B cell (primary cell): ENCODE measurements around the gene ETFB.

Source experiments
- EZH2 ChIP-seq: IDR thresholded peaks from 2 replicates; pipeline ENCODE4 v1.6.1; 2012; ENCODE audit warnings: borderline replicate concordance, low read depth, mild to moderate bottlenecking, moderate library complexity, low read length; ENCODE audit not compliant: insufficient read depth, poor library complexity, severe bottlenecking
- TF ChIP-seq, protein P1 (sequence below): fragments of 200-600 bp; IDR thresholded peaks from one replicate; pipeline ENCODE4 v1.8.0; 2022; ENCODE audit warnings: antibody characterized with exemption, mild to moderate bottlenecking

DNA sequence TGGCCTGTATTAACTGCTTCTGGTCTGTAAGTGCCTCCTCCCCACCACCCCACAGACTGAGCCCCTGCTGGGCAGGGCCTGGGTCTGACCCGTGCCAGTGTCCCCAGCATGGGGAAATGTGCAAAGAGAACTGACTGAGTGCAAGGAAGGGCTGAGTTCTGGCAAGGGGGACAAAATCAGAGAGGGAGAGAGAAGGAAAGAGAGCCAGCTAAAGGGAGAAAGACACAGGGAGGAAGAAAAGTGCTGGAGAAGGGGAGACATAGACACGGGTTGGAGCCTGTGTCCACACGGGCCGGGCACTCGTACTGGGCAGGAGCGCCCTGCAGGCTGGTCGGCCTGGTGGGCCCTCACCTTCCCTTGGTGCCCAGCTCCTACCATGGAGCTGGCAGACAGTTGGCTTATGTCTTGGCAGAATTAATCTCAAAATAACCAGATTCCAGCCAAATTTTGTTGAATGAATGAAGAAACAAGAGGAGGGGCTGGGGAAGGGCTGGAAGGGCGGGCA is 5.0 kb upstream of the ETFB start:
- TF ChIP-seq, protein P1, sequence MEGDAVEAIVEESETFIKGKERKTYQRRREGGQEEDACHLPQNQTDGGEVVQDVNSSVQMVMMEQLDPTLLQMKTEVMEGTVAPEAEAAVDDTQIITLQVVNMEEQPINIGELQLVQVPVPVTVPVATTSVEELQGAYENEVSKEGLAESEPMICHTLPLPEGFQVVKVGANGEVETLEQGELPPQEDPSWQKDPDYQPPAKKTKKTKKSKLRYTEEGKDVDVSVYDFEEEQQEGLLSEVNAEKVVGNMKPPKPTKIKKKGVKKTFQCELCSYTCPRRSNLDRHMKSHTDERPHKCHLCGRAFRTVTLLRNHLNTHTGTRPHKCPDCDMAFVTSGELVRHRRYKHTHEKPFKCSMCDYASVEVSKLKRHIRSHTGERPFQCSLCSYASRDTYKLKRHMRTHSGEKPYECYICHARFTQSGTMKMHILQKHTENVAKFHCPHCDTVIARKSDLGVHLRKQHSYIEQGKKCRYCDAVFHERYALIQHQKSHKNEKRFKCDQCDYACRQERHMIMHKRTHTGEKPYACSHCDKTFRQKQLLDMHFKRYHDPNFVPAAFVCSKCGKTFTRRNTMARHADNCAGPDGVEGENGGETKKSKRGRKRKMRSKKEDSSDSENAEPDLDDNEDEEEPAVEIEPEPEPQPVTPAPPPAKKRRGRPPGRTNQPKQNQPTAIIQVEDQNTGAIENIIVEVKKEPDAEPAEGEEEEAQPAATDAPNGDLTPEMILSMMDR = no peak
- no peak for TF ChIP-seq EZH2
